Liver (tissue), 9 donors: ENCODE data around the gene HACD4. TPM values are rescaled to one million over a fixed set of nuclear protein-coding genes. Genes with fewer than 3 reads are reported as not detected.

Experiments used
- DNase-seq: peaks from one replicate; pipeline ENCODE4 v3.0.0-alpha.2; 2017; ENCODE audit warnings: low spot score
- H3K27ac ChIP-seq, 2 donors: one replicate each; pipeline ENCODE4 v1.7.0; 2013; ENCODE audit warnings: inconsistent platforms in 2 of 2, low read length in 2 of 2, control low read depth in 1 of 2, low read depth in 1 of 2, mild to moderate bottlenecking in 1 of 2
- H3K27me3 ChIP-seq, 4 donors: one replicate each; pipeline versions ENCODE4 v1.6.1 to v1.7.0; 2013; ENCODE audit warnings: low read length in 3 of 4, inconsistent platforms in 1 of 4, mild to moderate bottlenecking in 1 of 4, moderate library complexity in 1 of 4; ENCODE audit not compliant: control insufficient read depth in 4 of 4, insufficient read depth in 4 of 4
- H3K36me3 ChIP-seq, 4 donors: one replicate each; pipeline versions ENCODE4 v1.6.1 to v1.7.0; 2013; ENCODE audit warnings: low read length in 3 of 4, mild to moderate bottlenecking in 3 of 4, low read depth in 1 of 4, moderate library complexity in 1 of 4; ENCODE audit not compliant: control insufficient read depth in 4 of 4, insufficient read depth in 3 of 4
- H3K4me1 ChIP-seq, 4 donors: one replicate each; pipeline versions ENCODE4 v1.6.1 to v1.7.0; 2013; ENCODE audit warnings: low read length in 3 of 4, mild to moderate bottlenecking in 3 of 4, moderate library complexity in 1 of 4; ENCODE audit not compliant: control insufficient read depth in 4 of 4, insufficient read depth in 4 of 4
- H3K4me3 ChIP-seq, 3 donors: one replicate each; pipeline versions ENCODE4 v1.6.1 to v1.7.0; 2013; ENCODE audit warnings: low read length in 3 of 3, control low read depth in 1 of 3, low read depth in 1 of 3, mild to moderate bottlenecking in 1 of 3
- H3K9ac ChIP-seq, 2 donors: one replicate each; pipeline ENCODE4 v1.7.0; 2013; ENCODE audit warnings: low read length in 2 of 2, mild to moderate bottlenecking in 2 of 2, moderate library complexity in 2 of 2, control low read depth in 1 of 2, low read depth in 1 of 2
- H3K9me3 ChIP-seq, 4 donors: one replicate each; pipeline versions ENCODE4 v1.6.1 to v1.7.0; 2013; ENCODE audit warnings: low read length in 3 of 4; ENCODE audit not compliant: control insufficient read depth in 4 of 4
- ATF3 ChIP-seq: IDR thresholded peaks from 2 replicates; pipeline ENCODE4 v1.6.1; 2016; ENCODE audit warnings: antibody characterized with exemption
- CTCF ChIP-seq: fragments of 150-350 bp; IDR thresholded peaks from 2 replicates; pipeline ENCODE4 v1.5.1; 2017; ENCODE audit warnings: improper control_type of control experiment, low read depth, low read length; ENCODE audit not compliant: missing input control
- EGR1 ChIP-seq, 2 donors: IDR thresholded peaks; 2 replicates each; pipeline ENCODE4 v1.6.1; 2016 to 2018; ENCODE audit warnings: antibody characterized with exemption in 2 of 2, low read depth in 2 of 2
- FOXA1 ChIP-seq: IDR thresholded peaks from 2 replicates; pipeline ENCODE4 v1.6.1; 2016; ENCODE audit warnings: antibody characterized with exemption
- FOXA2 ChIP-seq: IDR thresholded peaks from 2 replicates; pipeline ENCODE4 v1.6.1; 2016; ENCODE audit warnings: antibody characterized with exemption
- GABPA ChIP-seq, 2 donors: IDR thresholded peaks in 1 of 2; conservative IDR thresholded peaks in 1 of 2; 2 replicates each; pipeline ENCODE4 v1.6.1; 2016; ENCODE audit warnings: antibody characterized with exemption in 2 of 2, mild to moderate bottlenecking in 1 of 2, moderate library complexity in 1 of 2
- HNF4A ChIP-seq, 2 donors: conservative IDR thresholded peaks; 2 replicates each; pipeline ENCODE4 v1.6.1; 2016; ENCODE audit warnings: antibody characterized with exemption in 2 of 2, mild to moderate bottlenecking in 2 of 2
- HNF4G ChIP-seq: IDR thresholded peaks from 2 replicates; pipeline ENCODE4 v1.6.1; 2016; ENCODE audit warnings: antibody characterized with exemption
- JUND ChIP-seq, 2 donors: IDR thresholded peaks; 2 replicates each; pipeline ENCODE4 v1.6.1; 2016; ENCODE audit warnings: antibody characterized with exemption in 2 of 2
- MAX ChIP-seq: IDR thresholded peaks from 2 replicates; pipeline ENCODE4 v1.6.1; 2016; ENCODE audit warnings: antibody characterized with exemption
- NR2F2 ChIP-seq: IDR thresholded peaks from 2 replicates; pipeline ENCODE4 v1.6.1; 2016; ENCODE audit warnings: antibody characterized with exemption
- RAD21 ChIP-seq, 2 donors: IDR thresholded peaks; 2 replicates each; pipeline ENCODE4 v1.6.1; 2016; ENCODE audit warnings: antibody characterized with exemption in 2 of 2, mild to moderate bottlenecking in 2 of 2
- RXRA ChIP-seq, 2 donors: IDR thresholded peaks; 2 replicates each; pipeline ENCODE4 v1.6.1; 2017 to 2018; ENCODE audit warnings: antibody characterized with exemption in 2 of 2, mild to moderate bottlenecking in 1 of 2
- SP1 ChIP-seq: IDR thresholded peaks from 2 replicates; pipeline ENCODE4 v1.6.1; 2018; ENCODE audit warnings: antibody characterized with exemption, mild to moderate bottlenecking
- TAF1 ChIP-seq: conservative IDR thresholded peaks from 2 replicates; pipeline ENCODE4 v1.6.1; 2016; ENCODE audit warnings: antibody characterized with exemption, mild to moderate bottlenecking
- YY1 ChIP-seq: IDR thresholded peaks from 2 replicates; pipeline ENCODE4 v1.6.1; 2016; ENCODE audit warnings: antibody characterized with exemption, mild to moderate bottlenecking
- ZBTB33 ChIP-seq: IDR thresholded peaks from 2 replicates; pipeline ENCODE4 v1.6.1; 2016; ENCODE audit warnings: antibody characterized with exemption
- WGBS: extraction: QIAGEN DNeasy Blood & Tissue Kit; methylation state at CpG from one replicate; pipeline ENCODE4 v1.1.7; 2013; 5-methylcytosine and 5-hydroxymethylcytosine counted together
- polyA plus RNA-seq, 2 donors: library from polyadenylated mRNA; stranded (reverse) in 1 of 2; unstranded in 1 of 2; fragments of 200-250 nt in 1 of 2; fragments of >200 nt in 1 of 2; fragmentation: Nextera tagmentation in 1 of 2; extraction: Ambion mirVana in 1 of 2; gene quantifications; one replicate each; pipeline versions ENCODE4 v1.2.1 to v1.2.3, GENCODE V29; 2013 to 2015
- total RNA-seq, 2 donors: library from RNA; depleted of rRNA; stranded (reverse); fragments of >200 nt; gene quantifications; one replicate each; pipeline ENCODE4 v1.2.3, GENCODE V29; 2014
- donor health status: healthy.
- donor health status: healthy.
- donor health status: healthy.
- donor health status: healthy.
- donor health status: healthy.

Gene HACD4
- total and polyA plus RNA-seq, 4 donors = 0.25 to 2.2 (median 0.49) TPM

- 95% methylated on average over 1 of the region's 1 CpG for WGBS
- no peak overlapping the region for H3K4me3 ChIP-seq
- H3K9ac ChIP-seq = no peak overlapping the region
- DNase-seq = no peak
- no peaks in the 10 kb centered on the region for H3K36me3 ChIP-seq
- no peaks in the 10 kb centered on the region for H3K4me1 ChIP-seq
- H3K27me3 ChIP-seq = no peaks in the 10 kb centered on the region
- TF ChIP-seq MAX = no peak
- no peak for TF ChIP-seq NR2F2
- no peak for TF ChIP-seq HNF4A (conservative IDR thresholded peaks at IDR 0.05)
- no peak for TF ChIP-seq ZBTB33
- no peak overlapping the region for H3K27ac ChIP-seq
- no peaks in the 10 kb centered on the region for H3K9me3 ChIP-seq
Measured at GRCh38 chr9:21080793-21081192, 49.4 kb upstream of the HACD4 start.

GRCh38 chr9:21078702-21079101 lies 47.3 kb upstream of the HACD4 start:
- H3K4me3 ChIP-seq = no peak overlapping the region
- 75% methylated on average over 1 of the region's 1 CpG for WGBS
- H3K27me3 ChIP-seq = no peaks in the 10 kb centered on the region
- no peaks in the 10 kb centered on the region for H3K4me1 ChIP-seq
- H3K9ac ChIP-seq = no peak overlapping the region
- no peaks in the 10 kb centered on the region for H3K36me3 ChIP-seq
- no peak for DNase-seq
- H3K9me3 ChIP-seq = no peaks in the 10 kb centered on the region
- H3K27ac ChIP-seq = no peak overlapping the region
- TF ChIP-seq HNF4G = no peak
- TF ChIP-seq HNF4A (conservative IDR thresholded peaks at IDR 0.05) = no peak
- TF ChIP-seq CTCF = no peak
- TF ChIP-seq JUND (IDR thresholded peaks at IDR 0.05) = no peak
- TF ChIP-seq ATF3 = no peak
- TF ChIP-seq EGR1 (IDR thresholded peaks at IDR 0.05; ENCODE audit: low read depth in 2 of 2) = no peak
- no peak for TF ChIP-seq TAF1
- TF ChIP-seq SP1 = no peak
- no peak for TF ChIP-seq FOXA1
- TF ChIP-seq RXRA (IDR thresholded peaks at IDR 0.05) = no peak
- TF ChIP-seq RAD21 (IDR thresholded peaks at IDR 0.05) = no peak
- TF ChIP-seq NR2F2 = no peak
- no peak for TF ChIP-seq YY1
- TF ChIP-seq GABPA (IDR thresholded peaks at IDR 0.05 in 1 of 2, conservative IDR thresholded peaks at IDR 0.05 in 1 of 2) = no peak
- TF ChIP-seq FOXA2 = no peak
- TF ChIP-seq MAX = no peak
